Measurements from ENCODE around the gene FRMD4B.

Gene FRMD4B

DNA sequence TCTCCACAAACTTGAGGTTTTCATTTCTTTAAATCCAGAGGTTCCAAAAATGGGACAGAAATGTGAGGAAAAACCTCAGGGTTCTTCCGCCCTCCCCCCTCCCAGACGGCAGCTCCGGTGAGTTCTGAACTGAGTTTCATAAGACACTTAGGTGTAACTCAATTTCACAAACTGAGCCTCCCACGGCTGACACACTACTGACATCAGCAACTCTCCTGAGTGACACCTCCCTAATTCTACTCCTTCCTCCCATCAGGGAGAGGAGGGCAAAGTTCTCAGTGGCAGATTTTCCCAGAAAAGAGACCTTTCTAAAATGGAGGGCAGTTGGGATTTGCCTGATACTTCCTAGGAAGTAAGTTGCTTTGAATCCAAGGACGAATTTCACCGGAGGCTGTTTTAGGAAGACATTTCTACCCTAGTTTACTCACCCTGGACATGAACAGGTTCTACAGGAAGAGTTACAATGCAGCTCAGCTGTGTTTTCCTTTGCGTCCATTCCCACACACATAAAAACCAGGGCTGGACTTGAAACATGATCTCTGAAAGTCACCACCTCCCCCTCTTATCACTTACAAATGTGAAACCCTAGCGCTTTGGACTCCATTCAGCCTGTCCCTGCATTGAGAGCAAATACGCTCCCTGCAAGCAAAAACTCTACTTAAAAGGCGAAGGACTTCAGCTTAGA lies 185.4 kb downstream of the FRMD4B start:
- DNase-seq, result peak; percentile 46

- DNase-seq, result no peak
Measured at GRCh38 chr3:69199942-69200341, 185.9 kb downstream of the FRMD4B start.

- no peak for DNase-seq
Measured at GRCh38 chr3:69197922-69198530, 187.9 kb downstream of the FRMD4B start.

DNA sequence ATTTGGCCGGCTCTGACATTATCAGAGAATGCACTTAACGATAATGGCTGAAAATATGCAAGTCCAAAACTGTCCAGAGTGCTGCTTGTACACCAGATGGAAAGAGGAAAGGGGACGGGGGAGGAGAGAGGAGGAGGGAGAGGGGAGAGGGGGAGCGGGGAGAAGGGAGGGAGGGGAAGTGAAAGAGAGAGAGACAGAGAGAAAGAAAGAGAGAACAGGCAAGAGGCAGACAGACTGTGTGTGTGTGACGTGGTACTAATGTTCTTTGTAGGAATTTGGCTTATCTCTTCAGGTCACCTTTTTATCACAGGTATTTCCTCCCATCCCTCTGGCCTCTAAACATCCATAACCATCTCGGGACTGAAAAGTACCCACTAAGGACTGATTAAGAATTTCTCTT lies 188.4 kb downstream of the FRMD4B start:
- DNase-seq, result no peak

DNA sequence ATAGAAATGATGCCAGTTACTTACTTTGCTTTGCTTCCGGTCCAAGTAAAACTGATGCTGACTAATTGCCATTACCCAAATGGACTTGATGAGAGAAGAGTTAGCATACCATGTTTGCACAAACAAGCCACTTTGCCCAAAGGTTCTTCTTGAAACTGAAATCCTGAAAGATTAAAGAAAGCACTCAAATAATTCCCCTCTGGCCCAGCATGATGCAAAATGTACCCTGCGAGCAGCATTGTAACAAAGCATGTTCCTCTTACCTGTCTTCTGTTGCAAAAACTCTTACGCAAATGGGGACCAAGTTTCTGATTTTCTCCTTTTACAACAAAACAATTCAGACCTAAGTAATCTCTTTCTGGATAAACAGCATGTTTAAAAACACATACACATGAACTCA lies 189.0 kb downstream of the FRMD4B start:
- DNase-seq, result no peak

- DNase-seq, result no peak
Measured at GRCh38 chr3:69194431-69195165, 191.3 kb downstream of the FRMD4B start.

GRCh38 chr3:69193749-69194148 lies 192.1 kb downstream of the FRMD4B start:
- no peak for DNase-seq

DNA sequence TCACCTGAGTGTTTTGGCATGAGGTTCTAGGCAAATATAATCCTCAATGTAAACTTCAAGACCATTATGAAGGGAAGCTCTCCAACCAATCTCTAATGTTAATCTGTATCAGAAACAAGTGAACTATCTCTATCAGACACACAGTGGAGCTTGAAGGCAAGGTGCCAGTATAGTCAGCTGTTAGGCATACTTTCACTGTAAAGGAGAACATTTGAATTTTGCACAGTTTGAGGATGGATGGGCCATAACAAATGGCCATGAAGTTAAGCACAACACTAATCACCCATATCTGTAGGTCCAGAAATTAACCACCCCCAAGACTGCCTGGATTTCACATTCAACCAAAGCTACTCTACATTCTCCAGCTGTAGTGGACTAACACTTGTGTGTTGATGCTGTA lies 194.4 kb downstream of the FRMD4B start:
- no peak for DNase-seq

- DNase-seq, result no peak
Measured at GRCh38 chr3:69189487-69189886, 196.4 kb downstream of the FRMD4B start.

DNA sequence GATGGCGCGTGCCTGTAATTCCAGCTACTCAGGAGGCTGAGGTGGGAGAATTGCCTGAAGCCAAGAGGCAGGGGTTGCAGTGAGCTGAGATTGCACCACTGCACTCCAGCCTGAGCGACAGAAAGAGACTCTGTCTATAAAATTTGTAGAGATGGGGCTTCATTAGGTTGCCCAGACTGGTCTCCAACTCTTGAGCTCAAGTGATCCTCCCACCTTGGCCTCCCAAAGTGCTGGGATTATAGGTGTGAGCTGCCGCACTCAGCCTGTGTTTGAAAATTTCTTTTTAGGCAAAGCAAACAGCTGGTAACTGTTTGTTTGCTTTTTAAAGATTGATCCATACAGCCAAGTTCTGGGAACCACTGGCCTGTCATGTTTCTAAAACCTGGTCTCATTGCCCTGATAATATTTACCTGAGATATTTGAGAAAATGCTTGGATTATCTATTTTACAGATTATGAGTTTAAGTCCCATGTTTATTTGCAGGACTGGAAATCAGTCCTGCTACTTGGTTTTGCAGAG lies 199.3 kb downstream of the FRMD4B start:
- no peak for DNase-seq

- no peak for DNase-seq
Measured at GRCh38 chr3:69182588-69183316, 203.1 kb downstream of the FRMD4B start.

- DNase-seq, result no peak
Measured at GRCh38 chr3:69181592-69182211, 204.2 kb downstream of the FRMD4B start.

GRCh38 chr3:69180869-69181591 lies 204.9 kb downstream of the FRMD4B start:
- DNase-seq, result no peak

GRCh38 chr3:69179740-69180372 lies 206.0 kb downstream of the FRMD4B start:
- no peak for DNase-seq

DNA sequence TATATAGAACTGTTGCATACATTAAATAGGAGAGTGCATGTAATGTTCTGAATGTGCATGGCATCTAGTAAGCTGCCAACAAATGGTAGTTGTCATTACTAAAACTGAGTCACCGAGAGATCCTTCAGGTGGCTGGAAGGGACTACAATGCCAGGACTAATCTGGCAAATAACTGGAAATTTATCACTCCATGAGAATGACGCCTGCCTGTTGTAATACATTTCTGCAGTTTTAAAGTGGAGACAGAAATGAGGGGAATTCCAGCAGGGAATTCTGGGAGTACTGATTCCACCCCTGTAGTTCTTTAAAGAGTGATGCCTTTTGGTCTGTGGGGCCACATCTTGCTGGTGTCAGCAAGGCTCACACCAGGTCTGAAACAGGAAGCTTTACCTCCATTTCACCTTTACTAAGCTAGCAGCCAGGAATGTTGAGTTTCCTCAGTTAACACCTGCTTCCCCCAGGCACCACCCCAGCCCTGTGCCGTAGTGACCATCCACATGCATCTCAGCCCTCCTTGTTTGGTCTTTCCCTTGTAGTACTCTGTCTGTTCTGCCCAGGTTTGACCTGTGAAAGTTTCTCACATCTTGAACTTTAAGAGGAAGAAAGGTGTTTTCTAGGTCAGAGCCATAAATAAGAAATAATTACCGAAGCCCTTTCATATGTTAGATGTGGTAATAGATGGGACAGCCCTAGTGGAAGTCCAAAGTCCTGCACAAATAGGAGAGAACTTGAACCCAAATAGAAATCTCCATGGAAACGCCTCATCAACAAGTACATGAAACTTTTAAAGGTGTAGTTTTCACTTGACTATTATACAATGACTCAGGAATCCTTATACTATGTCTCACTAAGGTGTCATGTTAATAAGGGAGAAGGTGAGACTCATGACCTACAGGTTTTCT lies 206.8 kb downstream of the FRMD4B start:
- no peak for DNase-seq

- DNase-seq, result no peak
Measured at GRCh38 chr3:69178082-69178481, 207.8 kb downstream of the FRMD4B start.

DNA sequence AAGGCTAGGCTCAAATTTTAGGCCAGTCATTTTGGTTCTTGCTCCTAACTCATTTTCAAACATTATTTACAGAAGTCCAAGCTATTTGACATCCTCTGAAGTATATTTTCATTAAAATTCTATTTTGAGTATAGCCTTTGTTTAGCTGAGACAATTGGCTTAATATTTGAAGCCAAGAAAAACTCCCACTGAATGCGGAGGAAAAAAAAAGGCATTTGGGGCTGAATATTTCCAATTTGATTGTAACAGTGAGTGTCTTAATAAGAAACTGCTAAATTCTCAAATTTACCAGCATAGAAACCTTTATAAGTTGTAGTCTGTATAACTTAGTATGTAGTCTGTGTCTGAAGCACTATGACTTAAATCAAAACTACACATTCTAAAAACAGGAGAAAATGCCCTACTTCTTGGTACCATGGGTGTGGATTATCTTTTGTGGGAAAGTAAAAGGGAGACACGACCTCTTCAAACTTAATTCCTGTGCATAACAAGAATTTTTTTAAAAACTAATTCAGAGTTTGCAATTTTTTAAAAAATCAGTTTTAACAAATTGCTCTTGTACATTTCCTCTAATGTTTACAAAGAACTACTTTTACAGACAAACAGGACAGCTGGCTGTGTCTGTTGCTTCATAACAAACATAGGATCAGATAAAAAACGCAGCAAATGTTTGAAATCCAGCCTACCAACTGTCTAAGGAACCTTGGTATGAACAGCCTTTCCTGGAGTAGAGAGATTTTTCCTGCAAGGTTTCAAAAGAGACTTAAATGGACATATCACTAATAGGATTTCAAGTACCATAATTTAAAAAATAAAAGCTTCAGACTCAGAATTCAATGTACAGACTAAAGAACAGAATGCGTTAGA lies 210.8 kb downstream of the FRMD4B start:
- DNase-seq, result no peak

GRCh38 chr3:69174445-69174844 lies 211.4 kb downstream of the FRMD4B start:
- DNase-seq, result no peak

DNA sequence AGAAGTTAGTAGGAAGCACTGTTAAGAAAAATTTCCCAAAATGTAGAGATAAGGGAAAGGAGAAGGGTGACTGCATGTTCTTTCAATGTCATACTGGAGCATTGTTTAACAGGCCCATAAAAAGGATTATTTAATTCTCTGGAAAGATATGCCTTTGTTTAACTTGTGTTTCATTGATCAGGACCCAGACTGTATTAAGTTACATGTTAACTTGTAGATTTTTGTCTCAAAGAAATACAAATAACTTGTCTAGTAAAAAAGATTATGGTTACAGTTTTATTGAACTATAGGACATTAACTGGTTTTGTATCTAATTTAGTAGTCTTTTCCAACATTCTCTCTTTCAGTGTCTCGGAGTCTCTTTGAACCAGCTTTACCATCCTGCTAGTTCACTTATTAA lies 213.8 kb downstream of the FRMD4B start:
- DNase-seq, result no peak

DNA sequence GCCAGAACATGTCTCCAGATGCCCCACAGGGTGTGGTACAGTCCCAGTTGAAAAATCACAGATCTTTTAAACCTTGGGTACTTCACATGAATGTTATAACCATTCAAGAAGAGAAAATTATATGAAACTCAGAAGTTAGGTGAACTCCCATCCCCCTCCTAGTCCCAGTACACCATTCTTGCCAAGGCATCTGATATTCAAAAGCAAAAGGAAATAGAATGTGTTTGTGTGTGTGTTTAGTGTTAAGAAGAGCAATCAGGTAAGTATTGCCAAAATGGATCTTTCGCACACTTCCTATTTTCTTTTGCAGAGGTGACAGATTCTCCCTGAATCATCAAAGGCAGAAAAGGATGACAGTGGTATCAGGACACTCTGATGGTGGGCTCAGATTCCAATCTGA lies 219.4 kb downstream of the FRMD4B start:
- DNase-seq, result no peak

Measured in NCI-H1092 treated with DMSO at 0.1 percent for 48 hours (cell line).